Activated CD4-positive, alpha-beta T cell treated with anti-CD3 and anti-CD28 coated beads, Interleukin-2, amount 50 U/mL, for 4 hours (primary cell): ENCODE measurements around the gene ZNF175.
"Not testable (repeated sequence)": the region's sequence is repeated elsewhere in the genome, so short reads cannot be mapped to it uniquely, and the experiment has no call there.

Experiments used
- DNase-seq, 2 experiments: peaks; one replicate each; pipeline ENCODE4 v3.0.0-alpha.2; 2020

ZNF175 gene

GRCh38 chr19:51593138-51593890 lies 22.2 kb downstream of the ZNF175 start:
- no peak for DNase-seq

- DNase-seq: peak; percentile 94
Observed at GRCh38 chr19:51593969-51594773, 23.1 kb downstream of the ZNF175 start.

DNA sequence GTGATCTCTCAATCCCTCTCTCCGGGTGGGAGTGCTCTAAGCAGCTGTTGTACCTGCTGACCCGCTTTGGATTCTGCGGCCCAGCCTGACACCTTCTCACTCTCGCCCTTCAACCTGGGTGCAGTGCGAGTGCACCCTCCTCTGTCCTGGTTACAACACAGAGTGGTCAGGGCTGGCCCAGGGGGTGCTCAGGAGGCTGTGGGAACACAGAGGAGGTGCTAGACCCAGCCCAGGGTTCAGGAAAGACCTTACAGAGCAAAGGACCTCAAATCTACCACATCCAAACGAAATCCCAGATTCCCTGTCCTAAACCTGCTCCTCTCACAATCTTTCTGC lies 23.7 kb downstream of the ZNF175 start:
- no peak for DNase-seq

DNA sequence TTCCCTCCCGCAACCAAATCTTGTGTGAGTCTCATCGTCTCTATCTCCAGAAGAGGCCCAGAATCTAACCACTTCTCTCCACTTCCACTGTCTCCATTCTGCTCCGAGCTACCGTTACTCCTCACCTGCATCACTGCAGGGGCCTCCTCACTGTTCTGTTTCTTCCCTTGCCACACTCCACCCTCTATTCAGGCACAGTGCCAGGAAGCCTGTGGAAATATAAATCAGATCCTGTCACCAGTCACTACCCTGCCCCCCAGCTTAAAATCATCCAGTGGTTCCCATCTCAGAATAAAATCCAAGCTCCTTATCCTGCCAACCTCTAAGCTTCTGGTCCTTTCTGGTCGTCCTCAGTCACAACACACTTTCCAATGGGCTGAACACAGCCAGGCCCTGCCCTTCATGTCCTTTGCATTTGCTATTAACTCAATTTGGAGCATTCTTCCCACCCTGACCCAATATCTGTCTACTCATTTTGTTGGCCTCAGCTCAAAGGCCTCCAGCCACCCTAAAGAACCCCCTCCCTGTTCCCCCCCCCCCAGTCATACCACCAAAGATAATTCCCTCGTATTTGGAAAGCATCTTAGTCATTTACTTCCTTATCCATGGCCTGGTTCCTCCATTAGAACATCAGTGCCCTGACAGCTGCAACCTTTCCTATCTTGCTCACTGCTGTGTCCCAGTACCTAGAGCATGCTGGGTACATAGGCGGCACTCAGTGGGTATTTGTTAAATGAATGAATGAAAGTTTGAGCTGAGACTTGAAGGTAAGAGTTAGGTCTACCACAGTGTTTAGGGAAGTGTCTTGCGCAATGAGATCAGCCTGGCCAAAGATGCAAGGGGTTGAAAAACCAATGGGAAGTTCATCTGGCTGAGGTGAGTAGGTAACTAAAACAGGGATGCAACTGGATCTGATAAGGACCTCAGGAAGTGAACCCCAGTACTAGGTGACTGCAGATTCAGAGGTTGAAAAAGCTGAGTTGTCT lies 24.4 kb downstream of the ZNF175 start:
- no peak for DNase-seq

DNA sequence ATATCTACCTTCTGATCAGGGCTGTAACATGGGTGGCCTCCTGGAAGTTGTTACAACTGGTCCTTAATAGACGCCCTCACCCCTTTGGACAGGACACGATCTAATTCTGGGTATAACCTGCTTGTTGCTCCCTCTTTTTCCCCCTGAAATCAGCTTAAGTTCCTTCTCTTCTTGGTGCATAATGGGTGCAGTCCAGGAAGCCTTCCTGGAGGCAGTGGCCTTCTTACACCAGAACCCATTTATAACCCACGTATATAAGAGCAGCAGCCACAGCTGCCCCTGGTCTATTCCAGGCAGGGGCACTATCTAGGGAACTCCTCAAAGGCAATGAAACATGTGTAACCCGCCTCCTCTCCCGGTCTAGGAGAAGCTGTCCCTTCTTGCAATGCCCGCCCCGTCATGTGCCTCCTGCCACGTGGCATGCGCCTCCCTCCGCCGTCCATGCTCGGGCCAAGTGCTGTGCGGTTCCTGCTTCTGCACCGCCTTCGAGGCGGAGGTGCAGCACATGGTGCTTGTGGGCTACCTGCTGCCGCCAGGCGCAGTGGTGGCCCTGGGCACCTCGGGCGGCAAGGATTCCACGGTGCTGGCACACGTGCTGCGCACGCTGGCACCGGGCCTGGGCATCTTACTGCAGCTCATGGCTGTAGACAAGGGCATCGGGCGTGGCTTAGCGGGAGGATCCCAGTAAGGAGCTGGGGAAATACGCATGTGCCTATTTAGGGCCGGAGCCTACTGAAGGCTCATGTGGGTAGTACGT lies 27.3 kb downstream of the ZNF175 start:
- no peak for DNase-seq

- DNase-seq: no peak
Observed at GRCh38 chr19:51599084-51599483, 28.0 kb downstream of the ZNF175 start.

DNA sequence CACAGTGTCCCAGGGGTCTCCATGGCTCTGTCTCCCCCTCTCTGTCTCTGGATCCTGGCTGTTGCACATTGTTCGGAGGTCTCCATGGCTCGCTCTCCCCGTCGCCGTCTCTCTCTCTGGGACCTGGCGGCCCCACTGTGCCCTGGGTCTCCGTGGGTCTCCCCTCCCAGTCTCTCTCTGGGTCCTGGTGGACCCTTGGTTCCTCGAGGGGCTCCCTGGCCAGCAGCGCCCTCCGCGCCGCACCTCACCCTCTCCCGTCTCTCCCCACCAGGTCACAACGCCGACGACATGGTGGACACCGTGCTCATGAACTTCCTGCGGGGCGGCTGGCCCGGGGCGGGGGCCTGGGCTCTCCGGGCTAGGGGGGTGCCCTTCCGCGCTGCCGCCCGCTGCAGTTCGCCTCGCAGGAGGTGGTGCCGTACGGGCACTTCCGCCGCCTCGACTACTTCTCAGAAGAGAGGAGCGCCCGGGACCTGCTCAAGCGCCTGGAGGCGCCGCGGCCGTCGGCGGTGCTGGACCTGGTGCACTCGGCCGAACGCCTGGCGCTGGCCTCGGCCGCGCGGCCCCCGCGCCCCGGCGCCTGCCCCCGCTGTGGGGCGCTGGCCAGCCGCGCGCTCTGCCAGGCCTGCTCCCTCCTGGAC lies 30.0 kb downstream of the ZNF175 start:
- DNase-seq: no peak

DNA sequence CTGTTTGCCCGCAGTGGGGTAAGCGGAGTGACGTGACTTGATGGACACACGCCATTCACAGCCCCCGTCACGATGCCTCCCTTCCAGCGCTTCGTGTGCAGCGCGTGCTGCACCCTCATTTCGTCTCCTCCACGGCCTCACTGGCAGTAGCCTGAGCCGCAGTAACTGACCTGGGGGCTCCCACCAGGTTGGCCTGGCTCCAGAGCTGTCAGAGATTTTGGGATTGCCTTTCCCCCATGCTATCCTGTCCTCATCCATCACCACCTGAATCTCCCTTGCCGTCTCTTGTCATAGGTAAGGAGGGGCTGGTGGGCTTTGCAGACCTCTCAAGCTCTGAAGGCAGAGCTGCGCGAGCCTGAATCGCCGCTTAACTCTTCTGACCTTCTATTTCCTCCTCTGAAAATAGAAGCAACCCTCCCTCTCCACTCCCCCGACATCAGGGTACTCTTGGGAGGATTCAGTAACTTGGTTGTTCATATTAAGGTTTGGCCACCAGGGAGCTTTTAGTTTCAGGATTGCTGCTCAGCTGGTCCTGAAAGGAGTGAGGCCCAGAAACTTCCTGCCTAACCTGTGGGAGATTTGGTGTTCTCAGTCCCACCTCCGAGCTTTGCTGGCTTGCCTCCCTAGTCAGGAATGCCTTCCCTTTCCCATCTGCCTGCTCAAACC lies 31.2 kb downstream of the ZNF175 start:
- no peak for DNase-seq

GRCh38 chr19:51607077-51607476 lies 36.0 kb downstream of the ZNF175 start:
- DNase-seq: no peak

DNA sequence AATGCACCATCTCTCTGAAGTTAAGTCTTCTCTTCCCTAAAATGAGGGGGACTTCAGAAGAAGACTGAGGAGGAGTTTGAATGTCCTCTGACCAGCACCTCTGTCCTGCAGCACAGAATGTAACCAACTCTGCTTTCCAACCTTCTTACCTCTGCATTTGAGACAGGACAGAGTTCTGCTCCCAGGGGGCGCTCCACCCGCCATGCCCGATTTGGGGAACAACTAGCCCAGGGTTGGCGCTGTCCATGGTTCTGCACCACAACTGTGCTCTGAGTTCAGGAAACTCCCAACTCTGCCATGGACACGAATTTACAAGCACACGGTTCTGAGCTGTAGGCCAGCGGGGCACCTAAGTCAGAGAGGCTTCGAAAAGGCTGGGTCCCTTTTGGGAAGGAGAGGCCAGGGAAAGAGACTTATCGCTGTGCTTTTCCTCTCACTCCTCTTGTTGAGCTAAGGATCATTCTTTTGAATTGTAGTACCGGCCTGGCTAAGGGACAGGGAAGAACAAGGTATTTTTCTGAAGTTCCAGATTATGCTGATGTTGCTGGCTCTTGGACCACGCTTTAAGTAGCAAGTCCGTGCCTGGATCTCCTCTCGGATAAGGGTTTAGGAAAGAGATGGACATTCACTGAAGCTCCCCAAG lies 37.0 kb downstream of the ZNF175 start:
- peak; percentile 55 to 56 for DNase-seq

DNA sequence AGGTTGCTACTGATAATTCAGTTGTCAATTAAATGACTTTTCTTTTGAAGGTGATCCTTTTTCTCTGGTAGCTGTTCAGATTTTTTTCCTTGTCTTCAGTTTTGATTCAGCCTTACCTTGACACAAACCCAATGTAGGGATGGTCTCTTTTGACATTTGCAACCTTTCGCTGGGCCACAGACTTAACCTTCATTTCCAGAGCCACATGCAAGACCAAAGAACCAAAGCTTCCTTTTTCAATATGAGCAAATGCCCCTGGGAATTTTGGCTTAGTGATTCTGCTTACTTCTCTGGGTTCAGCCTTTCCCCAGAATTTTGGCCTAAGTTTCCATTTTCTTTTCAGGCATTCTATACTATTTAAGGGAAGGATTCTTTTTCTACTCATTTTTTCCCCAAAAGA lies 39.5 kb downstream of the ZNF175 start:
- no peak for DNase-seq

GRCh38 chr19:51614789-51615188 lies 43.7 kb downstream of the ZNF175 start:
- no peak for DNase-seq

DNA sequence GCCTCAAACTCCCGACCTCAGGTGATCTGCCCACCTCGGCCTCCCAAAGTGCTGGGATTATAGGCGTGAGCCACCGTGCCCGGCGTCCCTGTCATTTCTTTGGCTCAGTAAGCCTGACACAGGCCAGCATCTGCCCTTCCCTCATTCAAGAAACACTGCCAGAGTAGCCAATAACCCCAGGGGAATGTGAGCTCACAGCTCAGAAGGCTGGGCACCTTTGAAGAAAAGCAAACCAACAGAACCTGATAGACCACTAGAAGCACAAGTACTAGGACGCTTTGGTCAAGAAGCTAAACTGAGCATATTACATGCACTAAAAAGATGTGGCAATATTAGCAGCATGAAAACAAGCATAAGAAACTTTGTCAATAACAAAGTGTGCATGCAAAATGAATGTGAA lies 44.9 kb downstream of the ZNF175 start:
- no peak for DNase-seq

GRCh38 chr19:51621178-51621577 lies 50.1 kb downstream of the ZNF175 start:
- no peak for DNase-seq

GRCh38 chr19:51626675-51627074 lies 55.6 kb downstream of the ZNF175 start:
- no peak for DNase-seq

DNA sequence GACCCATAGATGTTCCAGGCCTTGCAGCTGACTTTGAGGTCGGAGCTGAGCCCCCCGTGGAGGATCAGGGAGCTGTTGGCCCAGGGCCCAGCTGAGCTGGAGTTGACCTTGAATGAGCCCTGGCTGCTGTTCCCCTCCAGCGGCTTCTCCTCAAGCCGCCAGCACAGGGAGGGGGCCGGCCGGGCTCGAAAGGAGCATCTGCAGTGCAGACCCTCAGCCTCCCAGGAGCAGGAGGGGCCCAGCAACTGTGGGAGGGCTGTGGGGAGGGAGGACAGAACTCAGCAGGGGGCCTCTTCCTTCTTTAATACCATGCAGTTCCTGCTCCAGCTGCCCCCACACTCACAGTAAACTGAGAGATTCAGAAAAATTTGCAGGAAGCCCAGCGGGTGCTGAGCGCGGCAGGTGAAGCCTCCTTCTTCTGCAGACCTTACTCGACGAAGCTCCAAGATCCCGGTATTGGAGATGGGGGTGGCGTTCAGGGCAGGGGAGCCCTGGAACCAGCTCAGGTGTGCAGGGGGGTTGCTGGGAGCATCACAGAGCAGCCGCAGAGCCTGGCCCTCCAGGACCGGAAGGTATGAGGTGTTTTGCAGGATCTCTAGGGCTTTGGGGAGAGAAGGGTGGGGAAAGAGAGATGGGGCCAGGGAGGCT lies 56.5 kb downstream of the ZNF175 start:
- DNase-seq: no peak

- no peak for DNase-seq
Observed at GRCh38 chr19:51628153-51628939, 57.3 kb downstream of the ZNF175 start.

DNA sequence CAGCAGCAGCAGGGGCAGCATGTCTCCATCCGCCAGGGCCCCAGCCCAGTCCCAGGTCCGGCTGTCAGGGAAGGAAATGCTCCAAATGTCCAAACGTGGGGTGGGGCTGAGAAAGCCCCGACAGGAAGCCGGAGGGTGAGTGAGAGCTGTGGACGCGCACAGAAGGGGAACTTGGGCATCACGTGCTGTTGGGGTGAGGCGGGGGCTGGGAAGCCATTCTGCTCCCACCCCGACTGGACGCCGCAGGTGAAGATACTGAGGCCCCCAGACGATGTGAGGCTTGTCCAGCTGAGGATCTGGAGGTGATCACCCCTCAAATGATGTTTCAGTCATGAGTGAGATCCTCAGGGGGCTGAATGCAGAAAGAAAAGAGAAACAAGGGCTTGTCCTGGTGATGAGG lies 59.2 kb downstream of the ZNF175 start, which contains the start of gene SIGLEC5:
SIGLEC5 (minus strand) TSS at position 87 of the 400 bp plus-strand sequence; CDS start at position 21, 66 bp downstream.
- not testable (repeated sequence) for DNase-seq

- DNase-seq: no peak
Observed at GRCh38 chr19:51632126-51632525, 61.0 kb downstream of the ZNF175 start.
